ENCODE results near the gene NIBAN1. TPM values are rescaled to one million over a fixed set of nuclear protein-coding genes. Genes with fewer than 3 reads are reported as not detected.

Gene NIBAN1
- total RNA-seq, 6 experiments from 2014 or later: 0.68 to 4.6 (median 1.9) TPM

DNA sequence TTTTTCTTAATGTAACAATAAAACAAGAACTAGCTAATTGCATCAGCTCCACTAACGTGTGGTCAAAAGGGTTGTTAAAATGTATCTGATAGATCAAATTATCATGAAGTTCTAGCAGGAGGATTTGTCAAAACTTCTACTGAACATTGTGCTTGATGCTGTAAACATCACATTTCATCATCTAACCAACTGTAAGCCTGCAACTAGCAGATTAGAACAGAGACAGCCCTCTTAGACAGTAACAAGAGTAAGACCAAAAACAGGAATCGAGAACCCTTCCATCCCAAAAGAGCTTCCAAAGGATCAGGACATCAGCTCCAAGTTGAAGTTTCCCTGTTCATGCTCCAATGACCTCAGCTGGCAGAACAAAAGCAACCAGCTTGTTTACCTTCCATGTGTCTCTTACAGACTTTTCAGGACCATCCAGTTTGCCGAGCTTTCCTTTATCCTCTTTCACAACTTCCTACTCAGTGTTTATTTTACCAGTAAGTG, 44.6 kb downstream of the NIBAN1 start:
- TF ChIP-seq POLR2A (IDR thresholded peaks at IDR 0.05) (no peak), CTCF (IDR thresholded peaks at IDR 0.05) (no peak)
- DNase-seq (no peak), ATAC-seq (peak in 1 of 4 donors; percentile 13)
- Histone ChIP-seq H3K4me1 (no peaks in the 10 kb centered on the region), H3K4me3 (no peak overlapping the region), H3K27ac (no peak overlapping the region), H3K27me3 (no peaks in the 10 kb centered on the region), H3K36me3 (no peaks in the 10 kb centered on the region), H3K9me3 (no peaks in the 10 kb centered on the region)
- intact Hi-C loops (cut with DNase I): no loop called here
- WGBS (ENCODE audit: insufficient coverage, low coverage, low lambda C conversion rate, missing lambda C conversion rate): 13% methylated on average over 3 of the region's 3 CpGs

GRCh38 chr1:184928394-184928793, 45.9 kb downstream of the NIBAN1 start:
- no peak overlapping the region for H3K27ac ChIP-seq
- H3K4me1 ChIP-seq: no peaks in the 10 kb centered on the region
- no peak overlapping the region for H3K4me3 ChIP-seq
- TF ChIP-seq CTCF (IDR thresholded peaks at IDR 0.05) (no peak), POLR2A (IDR thresholded peaks at IDR 0.05) (no peak)
- intact Hi-C loops (cut with DNase I): no loop called here
- 40% methylated on average over 1 of the region's 2 CpGs for WGBS (ENCODE audit: insufficient coverage, low coverage, low lambda C conversion rate, missing lambda C conversion rate)
- H3K27me3 ChIP-seq: no peaks in the 10 kb centered on the region
- DNase-seq (no peak), ATAC-seq (peak in 1 of 4 donors; percentile 24)
- H3K9me3 ChIP-seq: peaks cover 0 to 2% (median 0%) of the 10 kb centered on the region in 4 donors
- no peaks in the 10 kb centered on the region for H3K36me3 ChIP-seq

Small RNA genes lying within 50 kb of the gene (small RNA-seq; reads per million reads assigned to genes)
- gene RNA5SP72: 0 to 0.19 reads per million in 2 experiments

Other genes starting within 250 kb of the NIBAN1 start
- 10 to 100 TPM; 18.5 to 36.4 (median 31.0) TPM for gene EDEM3, start 219.7 kb downstream of the NIBAN1 start, total RNA-seq
- 1 to 10 TPM; 4.2 to 9.1 (median 5.3) TPM for gene RNF2, start 71.0 kb upstream of the NIBAN1 start, total RNA-seq
- gene TRMT1L, start 182.4 kb upstream of the NIBAN1 start, total RNA-seq: 10 to 100 TPM in 3 of 6 experiments, 1 to 10 TPM in 3; 7.9 to 19.2 (median 10.3) TPM
- gene SWT1, start 182.7 kb upstream of the NIBAN1 start, total RNA-seq: 1 to 10 TPM; 2.0 to 3.9 (median 2.4) TPM

Measured in right lobe of liver (tissue), 6 donors.